ENCODE results near the gene CYB561D1. TPM values are rescaled to one million over a fixed set of nuclear protein-coding genes. Genes with fewer than 3 reads are reported as not detected.

The CYB561D1 gene
- total and polyA plus RNA-seq, 2 of the 13 experiments (the other 11 are each of a cell fraction or from before 2014, with no cell fraction given), result 3.9 to 4.1 TPM

- TF ChIP-seq BRD4 (CRISPR knock-in tag; IDR thresholded peaks at IDR 0.05), result no peak
- peak; percentile 66; the same call in 1 of the 2 replicates for TF ChIP-seq RXRA (CRISPR knock-in tag; IDR thresholded peaks at IDR 0.05)
- TF ChIP-seq ZNF576 (CRISPR knock-in tag; IDR thresholded peaks at IDR 0.05), result peak; percentile 58; the same call in 1 of the 2 replicates
- no peak for TF ChIP-seq PAF1 (CRISPR knock-in tag; IDR thresholded peaks at IDR 0.05)
- TF ChIP-seq KLF9 (CRISPR knock-in tag; IDR thresholded peaks at IDR 0.05; ENCODE audit: low read depth), result no peak
- TF ChIP-seq MED13 (CRISPR knock-in tag; IDR thresholded peaks at IDR 0.05), result 0 out of 2 replicates have a peak, but pooled peaks have one; percentile 64
- peak; percentile 80; the same call in 1 of the 2 replicates for TF ChIP-seq BRF2 (CRISPR knock-in tag; IDR thresholded peaks at IDR 0.05)
- no peak for TF ChIP-seq NFIB (CRISPR knock-in tag; IDR thresholded peaks at IDR 0.05; ENCODE audit: borderline replicate concordance)
- TF ChIP-seq ZNF646 (CRISPR knock-in tag; IDR thresholded peaks at IDR 0.05), result 0 out of 2 replicates have a peak, but pooled peaks have one; percentile 39
- TF ChIP-seq ZNF260 (CRISPR knock-in tag; IDR thresholded peaks at IDR 0.05; ENCODE audit: borderline replicate concordance, low read depth), result no peak
- 0 out of 2 replicates have a peak, but pooled peaks have one; percentile 30 for TF ChIP-seq ZNF580 (CRISPR knock-in tag; IDR thresholded peaks at IDR 0.05; ENCODE audit: borderline replicate concordance, low read depth)
- peak; percentile 96 for TF ChIP-seq XRCC5 (optimal IDR thresholded peaks at IDR 0.05; ENCODE audit: low read length)
- no peak for TF ChIP-seq ZNF24 (IDR thresholded peaks at IDR 0.05)
- TF ChIP-seq SNAPC4 (CRISPR knock-in tag; IDR thresholded peaks at IDR 0.05), result peak; percentile 67; the same call in 1 of the 2 replicates
Measured at GRCh38 chr1:109493805-109494539, at the start of gene CYB561D1 (continued).
